Measurements from ENCODE around the gene ZPR1. TPM values are rescaled to one million over a fixed set of nuclear protein-coding genes. Genes with fewer than 3 reads are reported as not detected.

The ZPR1 gene
- total and polyA plus RNA-seq, 2 of the 4 experiments (the other 2 are of a cell fraction), result 40.8 to 52.0 TPM

DNA sequence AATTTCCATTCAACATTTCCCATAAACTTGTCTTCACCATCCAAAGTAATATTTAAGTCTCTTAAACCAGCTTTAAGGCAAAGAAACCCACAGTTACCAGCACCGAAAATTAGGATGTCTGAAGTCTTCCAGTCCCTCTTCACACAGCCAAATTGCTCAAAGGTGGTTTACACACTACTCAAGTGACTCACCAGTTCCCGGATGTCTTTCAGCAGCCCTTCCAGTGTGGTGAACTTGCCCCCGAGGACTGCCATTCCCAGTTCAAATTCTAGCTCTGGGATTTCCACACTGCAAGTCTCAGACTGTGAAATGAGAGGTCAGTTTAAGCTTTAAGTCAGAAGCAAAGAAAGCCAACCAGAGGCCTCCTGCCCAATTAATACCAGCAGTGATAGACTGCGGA, 5.1 kb downstream of the ZPR1 start:
- H3K18ac ChIP-seq (ENCODE audit: low read depth, low read length), result no peak overlapping the region

More for the DNA sequence above, 5.1 kb downstream of the ZPR1 start:
- Histone ChIP-seq H3K14ac (replicated peaks; ENCODE audit: low read depth, low read length) (no peak overlapping the region), H3K4me3 (ENCODE audit: insufficient read depth, low read depth, low read length) (no peak overlapping the region), H3K9me1 (ENCODE audit: insufficient read depth, low read length) (peaks cover 14% of the 10 kb centered on the region; the same call in 1 of the 2 replicates), H3K23ac (ENCODE audit: low read depth, low read length) (no peak overlapping the region), H3K4me1 (ENCODE audit: control insufficient read depth, insufficient read depth, low read length) (peaks cover 4% of the 10 kb centered on the region; the same call in 1 of the 2 replicates), H2BK15ac (ENCODE audit: low read depth, low read length) (no peak overlapping the region), H2BK20ac (ENCODE audit: low read depth, low read length) (no peak overlapping the region), H4K5ac (ENCODE audit: low read depth, low read length) (no peak overlapping the region), H3K79me1 (ENCODE audit: low read depth in 1 of 2, low read length in 2 of 2) (peaks cover 44 to 52% of the 10 kb centered on the region in 2 experiments), H3K4me2 (ENCODE audit: low read depth, low read length) (no peak overlapping the region), H4K8ac (ENCODE audit: low read depth in 2 of 2, low read length in 2 of 2) (no peak overlapping the region), H2BK5ac (ENCODE audit: low read depth, low read length, poor library complexity, severe bottlenecking) (no peak overlapping the region), H2AFZ (replicated peaks; ENCODE audit: low read length, poor library complexity) (no peak overlapping the region), H3K27ac (ENCODE audit: insufficient read depth, low read length) (no peak overlapping the region), H2AK9ac (replicated peaks; ENCODE audit: low read depth, low read length, poor library complexity) (no peak overlapping the region), H3K9me3 (ENCODE audit: control insufficient read depth, insufficient read depth, low read length) (no peaks in the 10 kb centered on the region), H4K91ac (ENCODE audit: insufficient read depth, low read depth, low read length) (no peak overlapping the region), H4K20me1 (ENCODE audit: insufficient read depth, low read length) (0 out of 2 replicates have a peak, but pooled peaks cover 4% of the 10 kb centered on the region), H3K56ac (ENCODE audit: extremely low read depth, insufficient read depth, low read length) (no peak overlapping the region), H2BK120ac (ENCODE audit: low read depth, low read length) (no peak overlapping the region), H3K9ac (ENCODE audit: low read depth, low read length) (no peak overlapping the region), H3K4ac (ENCODE audit: low read depth, low read length) (no peak overlapping the region), H2AK5ac (ENCODE audit: low read depth, low read length) (no peak overlapping the region), H3K36me3 (ENCODE audit: control insufficient read depth, insufficient read depth, low read length) (peaks cover 49% of the 10 kb centered on the region), H3K27me3 (ENCODE audit: control insufficient read depth, insufficient read depth, low read length) (no peaks in the 10 kb centered on the region)
- peak; percentile 35 for ATAC-seq (ENCODE audit: low read depth)
- dilution Hi-C loops (cut with HindIII; ENCODE audit: low sequenced_read_pairs, unreplicated experiment), result no loop called here
- intact Hi-C loops (cut with micrococcal nuclease), result no loop called here
- CTCF ChIA-PET, result interaction anchor here (1.5 kb wide), 1 partner anchor 9 kb away, joined by 5 read pairs; the partner anchor contains the start of gene APOA5
- BruUV-seq (replicated peaks), result no TSS peak
- TF ChIP-seq RAD21 (IDR thresholded peaks at IDR 0.05; ENCODE audit: low read length) (no peak), SMC3 (IDR thresholded peaks at IDR 0.05; ENCODE audit: low read depth, low read length) (no peak), MXI1 (IDR thresholded peaks at IDR 0.05; ENCODE audit: borderline replicate concordance, low read depth, low read length) (no peak), BHLHE40 (IDR thresholded peaks at IDR 0.05; ENCODE audit: low read depth, low read length) (no peak), NFE2L2 (IDR thresholded peaks at IDR 0.05; ENCODE audit: low read depth, low read length) (no peak), RFX5 (IDR thresholded peaks at IDR 0.05; ENCODE audit: low read depth, low read length) (no peak)
- peak; percentile 50 for DNase-seq
- in situ Hi-C loops (cut with MboI; ENCODE audit: low sequenced_read_pairs), result no loop called here
- 100% methylated on average over 1 of the region's 4 CpGs; no CpG with 5 or more reads in 1 of the 2 experiments for WGBS, 2 experiments (ENCODE audit: extremely low coverage in 2 of 2, insufficient read length in 1 of 2)
- POLR2A ChIA-PET (ENCODE audit: unreplicated experiment), result no interaction called here
